Prostate gland (tissue), 2 donors: ENCODE data around the gene GCNT3.

Experiments
- CTCF ChIP-seq, 4 experiments: fragments of 200-600 bp in 2 of 4; fragments of 450-650 bp in 2 of 4; sonication (generic) in 2 of 4; IDR thresholded peaks; 1 replicate in 3 of 4; 2 replicates in 1 of 4; pipeline ENCODE4 v1.5.1; 2016 to 2019; ENCODE audit warnings: antibody characterized with exemption in 4 of 4, mild to moderate bottlenecking in 2 of 4, moderate library complexity in 2 of 4
- POLR2A ChIP-seq: fragments of 450-650 bp; IDR thresholded peaks from one replicate; pipeline ENCODE4 v1.6.1; 2016; ENCODE audit warnings: antibody characterized with exemption, mild to moderate bottlenecking

DNA sequence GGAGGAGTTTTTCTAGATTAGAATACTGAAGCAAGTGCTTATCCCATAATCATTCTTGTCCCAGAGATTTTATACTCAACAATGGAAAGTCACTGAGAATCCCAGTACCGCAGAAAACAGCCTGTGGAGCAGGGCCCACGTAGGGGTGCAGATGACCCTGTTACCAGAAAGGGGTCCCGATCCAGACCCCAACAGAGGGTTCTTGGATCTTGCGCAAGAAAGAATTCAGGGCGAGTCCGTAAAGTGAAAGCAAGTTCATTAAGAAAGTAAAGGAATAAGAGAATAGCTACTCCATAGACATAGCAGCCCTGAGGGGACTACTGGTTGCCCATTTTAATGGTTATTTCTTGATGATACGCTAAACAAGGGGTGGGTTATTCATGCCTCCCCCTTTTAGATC lies 2.6 kb downstream of the GCNT3 start:
- TF ChIP-seq CTCF (IDR thresholded peaks at IDR 0.05) (no peak), POLR2A (no peak)
